Stimulated activated CD4-positive, alpha-beta T cell treated with anti-CD3 and anti-CD28 coated beads, Interleukin-1b, Interleukin-23, amount 100 ng/mL, for 4 hours (primary cell): ENCODE data around the gene SURF1.
"Not testable (repeated sequence)": the region's sequence is repeated elsewhere in the genome, so short reads cannot be mapped to it uniquely, and the experiment has no call there.

Source experiments
- DNase-seq, 2 donors: peaks; one replicate each; pipeline ENCODE4 v3.0.0-alpha.2; 2020; ENCODE audit warnings: low read depth in 2 of 2

Gene SURF1

GRCh38 chr9:133356391-133357091 lies at the start of gene SURF1, which contains the start of gene SURF2:
Gene SURF1 (minus strand): TSS chr9:133356487. CDS start chr9:133356453, 34 bp downstream.
Gene SURF2 (plus strand): TSS chr9:133356550. CDS start chr9:133356593, 43 bp downstream.
- peak; percentile 83 to 95 for DNase-seq

- no peak for DNase-seq
Observed at GRCh38 chr9:133405508-133406438, 49.5 kb upstream of the SURF1 start.

GRCh38 chr9:133404454-133405002 lies 48.2 kb upstream of the SURF1 start:
- DNase-seq, result no peak

GRCh38 chr9:133403766-133404453 lies 47.6 kb upstream of the SURF1 start:
- DNase-seq, result peak; percentile 49 to 51

- DNase-seq, result no peak
Observed at GRCh38 chr9:133402689-133403088, 46.4 kb upstream of the SURF1 start.

GRCh38 chr9:133401588-133401987 lies 45.3 kb upstream of the SURF1 start:
- DNase-seq, result no peak

GRCh38 chr9:133400292-133400691 lies 44.0 kb upstream of the SURF1 start:
- DNase-seq, result no peak

GRCh38 chr9:133397895-133398294 lies 41.6 kb upstream of the SURF1 start:
- DNase-seq, result no peak

GRCh38 chr9:133397370-133397769 lies 41.1 kb upstream of the SURF1 start:
- DNase-seq, result no peak

- DNase-seq, result no peak
Observed at GRCh38 chr9:133396952-133397351, 40.7 kb upstream of the SURF1 start.

GRCh38 chr9:133394687-133395271 lies 38.5 kb upstream of the SURF1 start:
- DNase-seq, result no peak

GRCh38 chr9:133393399-133393798 lies 37.1 kb upstream of the SURF1 start:
- no peak for DNase-seq

- DNase-seq, result not testable (repeated sequence)
Observed at GRCh38 chr9:133392308-133392707, 36.0 kb upstream of the SURF1 start.

- DNase-seq, result not testable (repeated sequence)
Observed at GRCh38 chr9:133391449-133391848, 35.2 kb upstream of the SURF1 start.

- DNase-seq, result no peak
Observed at GRCh38 chr9:133390713-133391112, 34.4 kb upstream of the SURF1 start.

- no peak for DNase-seq
Observed at GRCh38 chr9:133389562-133389961, 33.3 kb upstream of the SURF1 start.

GRCh38 chr9:133389025-133389557 lies 32.8 kb upstream of the SURF1 start:
- no peak for DNase-seq

GRCh38 chr9:133387680-133388079 lies 31.4 kb upstream of the SURF1 start:
- no peak for DNase-seq

- DNase-seq, result no peak
Observed at GRCh38 chr9:133386338-133386737, 30.1 kb upstream of the SURF1 start.

- no peak for DNase-seq
Observed at GRCh38 chr9:133385452-133385851, 29.2 kb upstream of the SURF1 start.

- no peak for DNase-seq
Observed at GRCh38 chr9:133384736-133385321, 28.5 kb upstream of the SURF1 start.
